Measurements from ENCODE around the gene TAPBP. TPM values are rescaled to one million over a fixed set of nuclear protein-coding genes. Genes with fewer than 3 reads are reported as not detected.

The TAPBP gene
- 24.9 and 45.6 TPM in 2 replicates for total RNA-seq (ENCODE audit: low replicate concordance)

DNA sequence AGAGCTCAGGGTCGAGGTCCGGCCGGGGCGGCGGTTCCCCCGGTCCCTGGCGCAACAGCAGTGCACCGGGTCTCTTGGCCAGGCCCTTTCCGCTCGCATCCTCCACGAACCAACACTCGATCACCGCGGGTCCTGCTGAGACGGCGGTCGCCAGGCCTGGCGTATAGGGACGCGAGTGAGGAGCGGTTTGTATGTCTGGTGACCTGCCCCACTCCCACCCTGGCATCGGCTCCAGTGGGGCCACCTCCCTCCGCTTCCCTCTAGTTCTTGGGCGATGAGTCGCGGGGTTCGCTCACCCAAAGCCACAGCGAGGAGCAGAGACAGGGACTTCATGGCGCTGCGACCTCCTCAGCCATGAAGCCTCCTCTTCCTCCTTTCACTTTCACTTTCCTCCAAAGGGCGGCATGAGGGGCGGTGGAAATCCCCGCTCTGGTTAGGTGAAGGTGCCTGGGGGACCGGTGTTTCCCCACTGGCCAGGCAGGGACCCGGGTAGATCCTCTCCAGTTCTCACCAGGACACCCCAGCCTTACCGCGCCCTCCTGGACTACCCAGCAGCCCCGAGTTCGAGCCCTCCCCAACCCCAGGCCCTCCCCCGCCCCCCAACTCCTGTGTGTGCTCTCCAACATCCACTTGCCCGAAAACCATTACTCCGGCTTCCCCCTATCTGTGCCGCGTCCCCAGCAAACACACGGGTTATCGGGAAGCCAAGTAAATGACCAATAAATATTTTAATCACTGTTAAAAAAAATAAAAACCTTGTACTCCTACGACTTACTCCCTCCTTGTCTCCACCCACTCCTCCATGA is at the start of gene TAPBP:
Gene TAPBP (minus strand): TSS at position 370 of the 806 bp plus-strand sequence. CDS start 37 bp downstream, at position 333.

DNA sequence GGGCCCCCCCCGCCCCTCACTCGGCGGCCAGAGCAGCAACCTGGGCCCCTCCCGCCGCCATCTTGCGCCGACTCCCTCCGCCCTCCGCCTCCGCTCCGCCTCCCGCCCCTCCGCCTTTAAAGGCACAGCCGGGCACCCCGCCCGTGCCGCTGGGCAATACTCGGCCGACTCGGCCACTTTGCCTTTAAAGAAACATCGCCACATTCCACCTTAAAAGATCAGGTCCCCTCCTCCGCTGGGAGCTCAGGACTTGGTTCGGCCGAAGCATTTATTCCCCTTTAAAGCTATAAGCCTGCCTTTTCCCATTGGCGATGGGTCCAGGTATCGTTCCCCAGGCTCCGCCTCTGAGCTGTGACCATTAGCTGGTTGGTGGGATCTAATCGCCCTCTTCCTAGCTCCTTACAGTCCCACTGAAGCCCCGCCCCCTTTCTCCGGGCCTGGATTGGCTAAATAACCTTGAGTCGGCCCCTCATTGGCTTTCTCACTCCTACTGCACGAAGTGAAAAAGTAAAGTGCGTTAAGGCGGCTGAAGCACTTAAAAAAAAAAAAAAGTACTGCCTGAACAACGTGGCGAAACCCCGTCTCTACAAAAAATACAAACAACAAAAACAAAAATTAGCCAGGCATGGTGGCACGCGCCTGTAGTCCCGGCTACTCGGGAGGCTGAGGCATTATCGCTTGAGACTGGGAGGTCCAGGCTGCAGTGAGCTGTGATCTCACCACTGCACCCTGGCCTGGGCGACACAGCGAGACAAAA is 4.0 kb upstream of the TAPBP start, which contains the start of gene ZBTB22:
Gene ZBTB22 (minus strand): TSS at position 76 of the 757 bp plus-strand sequence. CDS start 828 bp downstream, outside the sequence.

DNA sequence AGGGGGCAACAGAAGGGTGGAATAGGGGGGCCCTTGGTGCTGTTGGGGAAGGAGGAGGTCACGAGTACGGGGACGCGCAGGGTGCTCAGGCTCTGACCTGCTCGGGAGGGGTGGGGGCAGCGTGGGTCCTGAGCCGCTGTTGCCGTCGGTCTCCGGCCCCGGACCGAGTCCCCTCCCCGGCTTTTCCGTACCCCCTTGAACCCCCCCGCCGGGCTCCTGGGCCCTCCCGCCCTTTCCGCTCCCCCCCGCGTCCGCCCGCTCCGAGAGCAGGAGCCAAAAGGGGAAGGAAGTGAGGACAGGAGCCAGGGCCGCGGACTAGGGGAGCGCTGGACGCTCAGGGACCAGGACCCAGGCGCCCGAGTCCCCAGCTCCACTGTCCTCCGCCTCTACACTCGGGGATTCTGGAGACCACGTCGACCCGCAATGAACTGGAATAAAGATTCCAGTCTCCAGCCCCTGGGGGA is 15.1 kb downstream of the TAPBP start, which contains the start of gene RGL2:
Gene RGL2 (minus strand): TSS at position 170 of the 464 bp plus-strand sequence. CDS start 332 bp downstream, outside the sequence.

DNA sequence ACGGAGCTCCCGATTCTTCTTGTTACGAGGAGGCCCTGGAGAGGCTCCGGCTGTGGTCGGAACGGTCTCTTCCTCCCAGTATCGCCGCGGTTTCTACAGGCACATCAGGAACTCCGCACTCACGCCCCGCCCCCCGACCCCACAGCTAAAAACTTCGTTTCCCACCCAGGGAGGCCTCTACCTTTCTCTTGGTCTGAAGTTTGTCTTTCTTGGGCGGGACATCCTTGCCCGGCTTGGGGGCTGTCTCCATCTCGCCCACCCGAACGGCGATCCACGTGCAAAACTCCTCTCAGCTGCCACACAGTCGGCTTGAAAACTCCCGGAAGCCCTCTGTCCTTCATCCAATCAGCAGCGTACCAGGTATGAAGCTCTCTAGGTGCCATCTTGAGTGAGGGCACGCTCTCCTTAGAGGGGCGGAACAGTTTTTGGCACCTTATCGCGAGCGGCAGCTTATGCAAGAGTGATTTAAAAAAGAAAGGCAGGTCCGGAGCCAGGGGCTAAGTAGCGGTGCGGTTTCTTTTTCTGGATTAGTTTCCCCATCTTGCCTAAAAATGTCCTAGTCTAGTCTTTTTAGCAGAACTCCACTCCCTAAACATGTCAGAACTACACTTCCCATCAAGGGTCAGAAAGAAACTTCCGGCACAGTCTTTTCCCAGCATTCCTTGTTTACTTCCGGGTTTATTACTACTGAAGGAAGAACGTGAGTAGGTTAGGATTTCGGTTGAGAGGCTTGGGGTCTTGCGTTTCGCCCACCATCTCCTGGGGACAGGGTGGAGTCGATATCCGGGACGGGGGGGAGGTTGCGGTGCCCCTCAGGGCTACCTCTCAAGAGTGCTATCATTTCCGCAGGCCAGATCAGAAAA is 24.7 kb downstream of the TAPBP start, which contains the start of the genes PFDN6 and WDR46:
Gene PFDN6 (plus strand): TSS at position 681 of the 863 bp plus-strand sequence. CDS start 256 bp downstream, outside the sequence.
Gene WDR46 (minus strand): TSS at position 319 of the 863 bp plus-strand sequence. CDS start 69 bp downstream, at position 250.

DNA sequence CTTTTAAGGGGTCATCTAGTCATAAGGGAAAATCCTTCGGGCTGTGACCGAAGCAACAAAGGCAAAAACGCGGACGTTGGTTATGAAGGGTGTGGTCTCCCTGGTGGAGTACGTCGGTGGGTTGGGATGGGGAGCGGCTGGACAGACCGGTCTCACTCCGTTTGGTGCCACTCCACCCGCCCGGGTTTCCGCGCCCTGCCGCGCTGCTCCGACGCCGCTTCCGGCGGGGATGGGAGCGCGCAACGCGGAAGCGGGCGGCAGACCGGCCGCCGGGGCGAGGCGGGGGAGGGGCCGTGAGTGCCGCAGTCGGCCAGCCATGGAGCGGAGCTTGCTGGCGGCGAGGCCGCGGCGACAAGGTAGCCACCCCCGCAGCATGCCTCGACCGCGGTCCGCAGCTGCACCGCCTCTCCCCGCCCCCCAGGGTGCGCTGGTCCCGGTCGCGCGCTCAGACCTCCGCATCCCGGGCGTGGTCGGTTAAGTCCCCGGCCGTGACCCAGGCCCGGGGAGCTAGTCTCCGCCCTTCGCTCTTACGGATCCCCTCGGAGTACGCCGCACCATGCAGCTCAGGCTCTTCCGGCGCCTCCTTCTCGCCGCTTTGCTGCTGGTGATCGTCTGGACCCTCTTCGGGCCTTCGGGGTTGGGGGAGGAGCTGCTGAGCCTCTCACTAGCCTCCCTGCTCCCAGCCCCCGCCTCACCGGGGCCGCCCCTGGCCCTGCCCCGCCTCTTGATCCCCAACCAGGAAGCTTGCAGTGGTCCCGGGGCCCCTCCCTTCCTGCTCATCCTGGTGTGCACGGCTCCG is 36.8 kb downstream of the TAPBP start, which contains the start of gene B3GALT4:
Gene B3GALT4 (plus strand): TSS at position 260 of the 799 bp plus-strand sequence. CDS start 297 bp downstream, at position 557.

DNA sequence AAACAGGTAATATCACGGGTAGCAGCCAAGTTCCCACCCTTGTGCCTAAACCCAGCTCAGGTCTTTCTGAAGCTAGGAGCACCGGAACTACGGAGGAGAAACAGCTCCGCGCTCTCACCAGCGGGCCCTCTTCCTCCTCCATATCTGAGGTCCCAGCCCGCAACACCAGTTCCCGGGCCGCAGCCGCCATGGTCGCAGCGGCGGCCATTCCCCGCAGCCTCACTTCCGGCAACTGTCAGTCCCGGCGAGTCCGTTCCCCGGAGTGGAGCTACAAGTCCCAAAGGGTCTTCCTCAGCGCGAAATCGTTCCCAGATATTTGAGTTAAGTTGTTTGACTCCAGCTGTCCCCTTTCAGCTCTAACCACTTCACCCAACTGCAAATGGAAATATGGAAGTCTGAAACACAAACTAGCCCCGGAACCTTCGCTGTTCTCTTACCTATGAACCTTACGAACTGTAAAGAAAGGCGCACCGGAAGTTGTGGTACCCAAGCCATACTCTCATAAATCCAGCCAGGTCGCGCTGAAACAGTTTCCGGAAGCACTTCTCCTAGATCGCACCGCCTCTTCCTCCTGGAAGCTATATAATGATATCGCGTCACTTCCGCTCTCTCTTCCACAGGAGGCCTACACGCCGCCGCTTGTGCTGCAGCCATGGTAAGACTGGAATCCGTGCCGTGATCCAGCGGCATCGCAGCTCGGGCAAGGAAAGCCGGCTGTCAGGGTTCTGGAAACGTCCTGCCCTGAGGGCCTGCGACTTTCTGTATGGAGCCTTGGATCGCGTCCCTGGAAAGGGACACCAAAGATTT is 42.2 kb downstream of the TAPBP start, which contains the start of the genes RPS18 and VPS52:
Gene RPS18 (plus strand): TSS at position 608 of the 807 bp plus-strand sequence. CDS start 45 bp downstream, at position 653.
Gene VPS52 (minus strand): TSS at position 409 of the 807 bp plus-strand sequence. CDS start 201 bp downstream, at position 208.

Other genes with a start within 250 kb of the TAPBP start
- gene HLA-DPA1, start 240.4 kb downstream of the TAPBP start, total RNA-seq (ENCODE audit: low replicate concordance) = 9.7 TPM in 1 of 2 replicates, not detected in the other
- gene HLA-DPB1, start 238.1 kb downstream of the TAPBP start, total RNA-seq (ENCODE audit: low replicate concordance) = 1.4 and 17.0 TPM in 2 replicates
- gene COL11A2, start 121.6 kb downstream of the TAPBP start, total RNA-seq (ENCODE audit: low replicate concordance) = 0.08 and 0.12 TPM in 2 replicates
- 22.0 and 28.2 TPM in 2 replicates for gene RXRB, start 113.4 kb downstream of the TAPBP start, total RNA-seq (ENCODE audit: low replicate concordance)
- 105 and 195 TPM in 2 replicates for gene SLC39A7, start 113.2 kb downstream of the TAPBP start, total RNA-seq (ENCODE audit: low replicate concordance)
- gene HSD17B8, start 109.4 kb downstream of the TAPBP start, total RNA-seq (ENCODE audit: low replicate concordance) = 6.0 and 7.4 TPM in 2 replicates
- gene RING1, start 105.6 kb downstream of the TAPBP start, total RNA-seq (ENCODE audit: low replicate concordance) = 33.6 and 35.0 TPM in 2 replicates
- gene VPS52, start 42.2 kb downstream of the TAPBP start, total RNA-seq (ENCODE audit: low replicate concordance) = 30.5 and 41.0 TPM in 2 replicates
- 6,473 and 12,642 TPM in 2 replicates for gene RPS18, start 42.0 kb downstream of the TAPBP start, total RNA-seq (ENCODE audit: low replicate concordance)
- gene B3GALT4, start 37.0 kb downstream of the TAPBP start, total RNA-seq (ENCODE audit: low replicate concordance) = 2.6 and 5.0 TPM in 2 replicates
- gene WDR46, start 24.8 kb downstream of the TAPBP start, total RNA-seq (ENCODE audit: low replicate concordance) = 112 and 115 TPM in 2 replicates
- 30.9 and 45.7 TPM in 2 replicates for gene PFDN6, start 24.5 kb downstream of the TAPBP start, total RNA-seq (ENCODE audit: low replicate concordance)
- gene RGL2, start 15.1 kb downstream of the TAPBP start, total RNA-seq (ENCODE audit: low replicate concordance) = 12.6 and 21.9 TPM in 2 replicates
- gene ZBTB22, start 3.7 kb upstream of the TAPBP start, total RNA-seq (ENCODE audit: low replicate concordance) = 18.6 and 24.5 TPM in 2 replicates
- gene DAXX, start 8.9 kb upstream of the TAPBP start, total RNA-seq (ENCODE audit: low replicate concordance) = 31.6 and 58.4 TPM in 2 replicates
- gene KIFC1, start 77.7 kb upstream of the TAPBP start, total RNA-seq (ENCODE audit: low replicate concordance) = 0.35 and 6.0 TPM in 2 replicates
- 12.4 and 17.4 TPM in 2 replicates for gene PHF1, start 96.9 kb upstream of the TAPBP start, total RNA-seq (ENCODE audit: low replicate concordance)
- 95.1 and 135 TPM in 2 replicates for gene CUTA, start 104.0 kb upstream of the TAPBP start, total RNA-seq (ENCODE audit: low replicate concordance)
- gene SYNGAP1, start 106.0 kb upstream of the TAPBP start, total RNA-seq (ENCODE audit: low replicate concordance) = 1.7 and 3.2 TPM in 2 replicates
- gene ZBTB9, start 140.5 kb upstream of the TAPBP start, total RNA-seq (ENCODE audit: low replicate concordance) = 3.5 and 5.8 TPM in 2 replicates

Data from smooth muscle cell of the coronary artery (primary cell).